ENCODE results near the gene RAI1.
A peak's percentile ranks its signal among the peaks of the same experiment; 100 is the strongest.

The RAI1 gene

DNA sequence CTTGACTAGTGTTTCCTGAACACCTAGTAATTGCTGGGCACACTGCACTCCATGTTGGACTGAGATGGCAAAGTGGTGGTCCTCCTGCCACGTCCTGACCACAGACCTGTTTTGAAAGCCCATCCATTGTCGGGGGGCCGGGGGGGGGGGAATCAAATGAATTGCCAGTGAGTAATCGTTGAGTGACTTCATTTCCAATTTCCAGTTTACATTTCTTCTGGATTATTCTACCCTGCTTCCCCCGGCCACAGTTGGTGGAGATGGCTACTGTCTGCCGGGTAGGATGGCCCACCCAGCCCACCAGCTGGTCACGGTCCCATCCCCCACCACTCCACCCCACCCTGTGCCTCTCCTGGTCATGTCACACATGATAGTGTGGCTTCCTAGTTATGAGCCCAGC lies 18.2 kb downstream of the RAI1 start:
- DNase-seq, result no peak

GRCh38 chr17:17700251-17700969 lies 19.2 kb downstream of the RAI1 start:
- DNase-seq, result no peak

GRCh38 chr17:17701112-17701511 lies 19.9 kb downstream of the RAI1 start:
- no peak for DNase-seq

DNA sequence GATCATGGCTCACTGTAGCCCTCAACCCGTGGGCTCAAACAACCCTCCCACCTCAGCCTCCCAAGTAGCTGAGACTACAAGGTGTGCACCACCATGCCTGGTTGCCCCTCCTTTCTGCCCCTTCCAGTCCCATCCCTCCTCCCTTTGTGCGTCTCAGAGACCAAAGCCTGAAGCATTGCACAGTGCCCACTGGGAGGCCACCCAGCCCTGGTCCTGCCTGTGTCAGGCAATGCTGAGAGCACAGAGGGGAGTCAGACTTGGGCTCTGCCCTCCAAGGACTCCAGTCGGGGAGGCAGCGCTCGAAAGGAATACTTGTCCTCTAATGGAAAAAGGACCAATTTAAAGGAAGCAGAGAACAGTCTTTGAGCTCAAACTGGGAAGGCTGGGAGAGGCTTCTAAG lies 20.4 kb downstream of the RAI1 start:
- no peak for DNase-seq

- no peak for DNase-seq
These were observed 21.3 kb downstream of the RAI1 start for GRCh38 chr17:17702449-17703139.

DNA sequence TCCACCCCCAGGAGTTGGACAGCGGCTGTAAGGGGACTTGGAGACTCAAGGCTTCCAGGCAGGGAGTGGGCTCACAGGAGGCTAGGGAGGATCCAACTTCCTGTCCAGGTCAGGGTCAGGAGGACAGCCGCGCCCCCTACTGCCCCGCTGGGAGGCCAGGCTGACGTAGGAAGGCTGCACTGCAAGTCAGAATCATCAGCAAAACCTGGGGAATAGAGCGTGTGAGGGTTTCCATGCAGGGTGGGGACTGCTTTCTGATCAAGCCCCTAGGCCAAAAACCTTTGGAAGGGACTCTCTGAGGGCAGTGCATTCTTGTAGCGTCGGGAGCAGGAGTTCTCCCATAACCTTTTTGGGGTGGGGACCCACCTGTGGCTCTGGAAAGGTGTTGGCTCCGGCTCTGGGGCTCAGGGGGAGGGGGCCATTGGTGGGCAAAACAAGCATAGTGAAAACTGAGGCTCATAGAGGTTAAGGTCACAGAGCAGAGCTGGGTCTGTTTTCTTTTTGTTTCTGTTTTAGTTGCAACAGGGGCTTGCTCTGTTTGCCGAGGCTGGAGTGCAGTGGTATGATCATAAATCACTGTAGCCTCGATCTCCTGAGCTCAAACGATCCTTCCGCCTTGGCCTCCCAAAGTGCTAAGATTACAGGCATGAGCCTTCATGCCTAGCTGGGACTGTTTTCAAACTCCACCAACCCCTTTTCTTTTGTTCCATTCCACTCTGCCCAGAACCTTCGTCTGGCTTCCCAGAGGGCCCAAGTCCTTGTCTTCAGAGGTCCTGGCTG lies 22.1 kb downstream of the RAI1 start:
- no peak for DNase-seq

- DNase-seq, result no peak
These were observed 23.7 kb downstream of the RAI1 start for GRCh38 chr17:17704931-17705330.

DNA sequence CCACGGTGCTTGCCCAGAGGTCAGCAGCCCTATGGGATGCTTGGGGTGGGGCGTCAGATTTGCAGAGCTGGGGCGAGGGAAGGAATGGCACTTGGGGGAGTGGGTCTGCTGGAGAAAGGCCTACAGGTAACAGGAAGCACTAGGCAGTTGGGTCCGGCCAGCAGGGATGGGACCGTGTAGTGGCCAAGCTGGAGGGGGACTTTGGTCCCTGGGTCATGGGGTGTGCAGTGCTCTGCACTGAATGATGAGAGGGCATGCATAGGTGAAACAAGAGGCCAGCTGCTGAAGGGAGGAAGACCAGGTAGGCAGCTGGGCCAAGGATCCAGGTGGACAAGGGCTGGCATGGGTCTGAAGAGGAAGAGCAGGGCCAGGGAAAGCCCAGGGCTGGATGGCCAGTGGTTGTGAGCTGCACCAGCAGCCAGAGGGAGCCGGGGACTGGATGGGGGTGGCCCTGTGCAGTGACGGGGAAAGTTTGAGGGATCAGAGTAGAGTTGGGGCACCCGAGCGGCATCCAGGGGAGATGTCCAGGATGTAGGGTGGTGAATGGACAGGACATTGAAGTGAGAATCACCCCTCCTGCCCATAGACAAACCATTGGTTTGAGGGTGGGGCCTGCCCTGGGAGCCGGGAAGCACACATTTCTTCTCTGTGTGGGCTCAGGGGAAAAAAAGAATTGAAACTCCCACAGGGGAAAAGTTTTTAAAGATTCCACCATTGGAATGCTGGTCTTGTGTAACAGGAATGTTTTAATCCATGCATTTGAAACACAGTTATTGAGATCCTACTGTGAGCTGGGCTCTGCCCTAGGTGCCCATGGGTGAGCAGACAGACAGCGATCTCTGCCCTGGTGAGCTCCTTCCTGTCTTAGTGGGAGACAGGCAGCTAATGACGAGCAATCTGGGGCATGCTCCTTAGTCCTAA lies 25.1 kb downstream of the RAI1 start:
- DNase-seq, result no peak

DNA sequence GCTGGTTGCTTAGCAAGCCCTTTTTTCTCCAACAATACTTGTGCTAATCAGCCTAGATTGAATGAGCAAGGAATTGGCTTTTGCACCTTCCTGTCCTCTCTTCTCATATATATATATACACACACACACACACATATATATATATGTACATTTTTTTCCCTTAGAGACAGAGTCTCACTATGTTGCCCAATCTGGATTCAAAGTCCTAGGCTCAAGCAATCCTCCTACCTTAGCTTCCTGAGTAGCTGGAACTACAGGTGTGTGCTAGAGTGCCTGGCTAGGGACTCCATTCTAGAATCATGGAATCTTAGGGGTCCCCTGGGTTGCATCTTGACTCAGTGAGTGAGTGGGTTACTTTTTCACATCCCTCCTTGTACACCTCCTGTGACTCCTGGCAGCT lies 27.0 kb downstream of the RAI1 start:
- no peak for DNase-seq

DNA sequence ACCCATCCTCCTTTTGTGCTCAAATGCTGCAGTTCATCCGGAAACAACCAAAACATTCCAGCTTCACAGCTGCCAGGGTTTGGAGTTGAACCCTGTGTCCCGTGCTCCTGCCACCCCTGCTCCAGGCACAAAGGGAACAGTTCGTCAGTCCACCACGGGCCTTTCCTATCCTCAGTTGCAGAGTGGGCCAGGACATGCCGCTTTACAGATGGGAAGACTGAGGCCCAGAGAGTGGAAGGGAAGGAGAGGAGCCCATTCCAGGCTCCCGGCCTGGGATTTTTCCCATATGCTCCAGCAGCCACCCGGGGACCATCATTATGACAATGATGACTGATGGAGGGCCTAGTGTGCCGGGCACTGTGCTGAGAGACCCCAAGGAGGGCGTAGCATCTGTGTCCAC lies 27.6 kb downstream of the RAI1 start:
- no peak for DNase-seq

- DNase-seq, result no peak
These were observed 28.6 kb downstream of the RAI1 start for GRCh38 chr17:17709815-17710321.

DNA sequence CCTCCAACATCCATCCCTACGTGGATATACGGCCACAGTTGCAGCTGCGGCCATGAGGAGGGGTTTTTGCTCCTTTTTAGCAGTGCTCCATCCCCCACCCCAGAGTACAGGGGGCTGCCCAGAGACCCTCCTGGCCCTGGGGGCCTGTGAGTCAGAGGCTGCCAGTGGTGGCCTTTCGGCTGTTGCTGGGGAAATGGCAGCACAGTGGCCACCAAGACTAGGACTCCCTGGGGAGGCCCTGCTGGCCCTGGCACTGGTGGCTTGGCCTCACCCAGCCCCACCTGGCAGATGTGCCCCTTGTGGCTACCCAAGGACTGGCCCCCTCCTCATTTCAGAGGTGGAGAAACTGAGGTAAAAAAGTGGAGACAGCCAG lies 29.1 kb downstream of the RAI1 start:
- no peak for DNase-seq

DNA sequence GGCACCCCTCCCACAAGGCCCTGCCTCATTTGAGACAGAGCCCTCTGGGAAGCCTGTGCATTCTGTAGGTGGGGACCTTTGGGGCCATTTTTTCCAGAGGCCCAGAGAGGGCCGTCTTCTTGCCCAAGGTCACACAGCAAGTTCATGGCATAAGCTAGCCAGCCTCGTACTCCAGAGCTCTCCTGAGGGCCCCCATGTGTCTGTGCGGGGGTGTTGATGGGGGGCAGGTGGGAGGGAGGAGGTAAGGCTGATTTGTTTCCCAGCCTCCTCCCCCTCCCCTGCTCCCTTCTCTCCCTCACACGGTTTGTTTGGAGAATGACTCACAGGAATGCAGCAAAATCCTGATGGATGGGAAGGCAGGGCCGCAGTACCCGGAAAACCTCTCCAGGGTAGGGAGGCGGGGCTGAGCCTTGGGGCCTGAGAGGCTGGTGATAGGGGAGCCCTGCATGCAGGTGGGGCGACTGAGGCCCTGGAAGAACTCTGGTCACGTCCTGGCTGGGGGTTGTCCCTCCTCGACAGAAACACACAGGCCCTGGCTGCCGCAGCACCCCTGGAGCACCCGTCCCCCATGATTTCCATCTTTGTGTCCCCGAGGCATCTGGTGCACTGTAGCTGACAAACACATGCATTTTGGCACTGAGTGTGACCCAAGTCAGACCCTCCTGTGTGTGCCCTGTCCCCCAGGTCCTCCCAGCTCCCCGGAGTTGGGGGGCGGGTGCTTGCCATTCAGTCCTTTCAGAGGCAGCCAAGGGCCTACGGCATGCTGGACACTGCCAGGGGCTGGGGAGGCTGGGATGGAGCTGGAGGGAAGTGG lies 29.7 kb downstream of the RAI1 start:
- DNase-seq, result no peak

DNA sequence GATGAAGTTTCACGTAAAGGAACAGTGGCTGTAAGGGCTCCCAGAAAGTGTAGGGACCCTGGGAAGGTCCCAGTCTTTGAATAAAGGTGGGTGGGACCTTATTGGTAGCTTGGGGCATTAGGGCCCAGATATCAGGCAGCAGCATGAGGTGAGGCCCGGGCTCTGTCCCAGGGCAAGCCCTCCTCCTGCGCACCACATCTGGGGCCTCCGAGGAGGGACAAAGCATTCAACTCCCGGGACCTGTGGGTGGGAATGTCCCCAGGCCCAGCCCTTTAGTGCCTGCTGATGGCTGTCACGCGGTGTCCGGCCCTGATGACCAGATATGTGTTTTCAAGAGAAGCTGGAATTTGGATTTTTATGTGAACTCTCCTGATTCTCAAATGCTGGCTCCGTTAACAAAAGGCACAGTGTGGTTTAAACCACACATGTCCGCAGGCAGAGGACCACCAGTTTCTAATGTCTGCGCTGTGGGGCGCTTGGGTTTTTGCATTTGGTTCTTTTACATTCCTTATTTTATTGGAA lies 30.4 kb downstream of the RAI1 start:
- DNase-seq, result no peak

- peak in 1 of 2 donors; percentile 58 for DNase-seq
These were observed 31.1 kb downstream of the RAI1 start for GRCh38 chr17:17712268-17712924.

- DNase-seq, result no peak
These were observed 32.6 kb downstream of the RAI1 start for GRCh38 chr17:17713839-17714238.

- no peak for DNase-seq
These were observed 33.1 kb downstream of the RAI1 start for GRCh38 chr17:17714261-17714866.

DNA sequence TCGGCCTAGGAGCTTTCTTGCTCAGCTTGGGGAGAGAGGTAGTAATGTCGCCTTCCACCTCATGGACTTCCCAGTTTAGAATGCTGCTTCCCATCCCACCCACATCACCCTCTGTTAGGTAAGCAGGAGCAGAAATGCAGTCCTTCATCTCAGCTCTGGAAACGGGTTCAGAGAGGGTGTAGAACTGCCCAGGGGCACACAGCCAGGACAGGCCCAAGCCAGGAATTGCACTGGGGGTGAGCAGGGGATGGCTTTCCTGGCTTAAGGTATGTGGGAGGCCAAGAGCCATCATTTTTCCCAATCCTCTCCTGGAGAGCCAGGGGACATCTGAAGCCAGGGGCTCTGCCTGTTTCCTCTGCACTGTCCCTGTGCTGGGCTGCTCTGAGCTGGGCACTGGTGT lies 33.6 kb downstream of the RAI1 start:
- no peak for DNase-seq

- DNase-seq, result no peak
These were observed 35.7 kb downstream of the RAI1 start for GRCh38 chr17:17716837-17717523.

DNA sequence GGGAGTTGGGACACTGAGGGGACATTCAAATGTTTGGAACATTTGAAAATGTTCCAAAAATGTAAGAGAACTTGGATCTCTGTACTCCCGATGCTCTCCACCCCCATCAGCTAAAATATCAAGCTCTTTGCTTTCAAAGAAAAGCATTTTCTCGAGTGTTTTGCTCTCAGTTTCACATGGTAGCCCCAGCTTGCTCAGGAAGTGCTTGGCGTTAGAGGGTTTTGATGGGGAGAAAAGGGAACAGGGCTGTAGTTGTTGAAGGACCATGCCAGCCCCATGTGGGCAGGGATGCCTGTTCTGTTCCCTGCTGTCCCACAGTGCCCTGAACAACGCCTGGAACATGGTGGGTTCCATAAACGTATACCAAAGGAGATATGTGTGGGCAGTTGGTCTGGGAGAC lies 37.0 kb downstream of the RAI1 start:
- DNase-seq, result no peak

Measured in CD4-positive, alpha-beta T cell treated with Interleukin-4 for 1 hour (primary cell).